ENCODE measurements around the gene TPM4. TPM values are rescaled to one million over a fixed set of nuclear protein-coding genes. Genes with fewer than 3 reads are reported as not detected.

The TPM4 gene
- total and polyA plus RNA-seq, 2 donors (not counting 1 experiment from before 2014, with no cell fraction given) = 65.4 to 127 TPM

DNA sequence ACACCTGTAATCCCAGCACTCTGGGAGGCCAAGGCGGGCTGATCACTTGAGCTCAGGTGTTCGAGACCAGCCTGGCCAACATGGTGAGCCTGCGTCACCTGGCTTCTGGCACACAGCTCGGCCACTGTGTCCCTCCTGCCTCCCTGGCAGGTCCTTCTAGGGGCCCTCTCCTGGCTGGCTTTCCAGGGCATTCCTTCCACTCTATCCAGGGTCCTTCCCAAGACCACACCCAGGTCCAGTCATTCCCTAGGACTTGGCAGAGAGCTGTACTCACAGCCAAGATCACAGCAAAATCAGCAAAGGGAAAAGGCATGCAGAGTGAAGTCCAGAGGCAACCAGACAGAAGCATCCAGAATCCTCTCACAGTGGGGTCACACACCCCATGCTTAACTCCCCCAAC lies 57.5 kb downstream of the TPM4 start:
- no peaks in the 10 kb centered on the region for H3K27me3 ChIP-seq (replicated peaks in 1 of 4; ENCODE audit: control extremely low read depth in 1 of 4, control insufficient read depth in 3 of 4, insufficient read depth in 4 of 4, low read length in 3 of 4)
- no peaks in the 10 kb centered on the region for H3K9me3 ChIP-seq (ENCODE audit: control extremely low read depth in 1 of 3, control insufficient read depth in 2 of 3, insufficient read depth in 1 of 3, low read length in 2 of 3)
- peak overlapping the region in 1 of 2 donors; percentile 69 for H3K27ac ChIP-seq (ENCODE audit: low read length in 2 of 2)
- peaks cover 0 to 55% of the 10 kb centered on the region in 2 experiments for H3K36me3 ChIP-seq (replicated peaks in 1 of 2; ENCODE audit: control extremely low read depth in 1 of 2, control insufficient read depth in 1 of 2, extremely low read depth in 1 of 2, insufficient read depth in 2 of 2, low read length in 1 of 2)
- H3K4me2 ChIP-seq (replicated peaks; ENCODE audit: low read depth, low read length, poor library complexity, severe bottlenecking) = no peak overlapping the region
- no peak overlapping the region for H3K9ac ChIP-seq (ENCODE audit: low read length)
- POLR2A ChIA-PET = interaction anchor here (0.6 kb wide), 1 partner anchor 219 kb away, joined by 3 read pairs; no protein-coding TSS in a partner anchor
- no peak overlapping the region for H3K4me3 ChIP-seq (ENCODE audit: control extremely low read depth in 1 of 5, extremely low read depth in 1 of 5, insufficient read depth in 1 of 5, low read depth in 2 of 5, low read length in 4 of 5)
- CTCF ChIA-PET = interaction anchor here (0.6 to 1.9 kb wide), 5 partner anchors 10 to 92 kb away, joined by 3 to 6 read pairs (median 4); partner anchors contain the start of gene HSH2D
- H2AFZ ChIP-seq (ENCODE audit: insufficient read depth, low read depth, low read length, poor library complexity, severe bottlenecking) = no peak overlapping the region
- ATAC-seq (ENCODE audit: low read depth) = no peak
- no peak overlapping the region for H3K4me3 Mint-ChIP-seq
- H3K27ac Mint-ChIP-seq = peak overlapping the region; percentile 88
- intact Hi-C loops (cut with micrococcal nuclease) = no loop called here
- WGBS (ENCODE audit: insufficient coverage) = 100% methylated on average over 4 of the region's 4 CpGs
- H3K27me3 Mint-ChIP-seq = no peaks in the 10 kb centered on the region
- peaks cover 8% of the 10 kb centered on the region for H3K9me3 Mint-ChIP-seq (ENCODE audit: insufficient read depth)
- TF ChIP-seq, protein P1, sequence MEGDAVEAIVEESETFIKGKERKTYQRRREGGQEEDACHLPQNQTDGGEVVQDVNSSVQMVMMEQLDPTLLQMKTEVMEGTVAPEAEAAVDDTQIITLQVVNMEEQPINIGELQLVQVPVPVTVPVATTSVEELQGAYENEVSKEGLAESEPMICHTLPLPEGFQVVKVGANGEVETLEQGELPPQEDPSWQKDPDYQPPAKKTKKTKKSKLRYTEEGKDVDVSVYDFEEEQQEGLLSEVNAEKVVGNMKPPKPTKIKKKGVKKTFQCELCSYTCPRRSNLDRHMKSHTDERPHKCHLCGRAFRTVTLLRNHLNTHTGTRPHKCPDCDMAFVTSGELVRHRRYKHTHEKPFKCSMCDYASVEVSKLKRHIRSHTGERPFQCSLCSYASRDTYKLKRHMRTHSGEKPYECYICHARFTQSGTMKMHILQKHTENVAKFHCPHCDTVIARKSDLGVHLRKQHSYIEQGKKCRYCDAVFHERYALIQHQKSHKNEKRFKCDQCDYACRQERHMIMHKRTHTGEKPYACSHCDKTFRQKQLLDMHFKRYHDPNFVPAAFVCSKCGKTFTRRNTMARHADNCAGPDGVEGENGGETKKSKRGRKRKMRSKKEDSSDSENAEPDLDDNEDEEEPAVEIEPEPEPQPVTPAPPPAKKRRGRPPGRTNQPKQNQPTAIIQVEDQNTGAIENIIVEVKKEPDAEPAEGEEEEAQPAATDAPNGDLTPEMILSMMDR (IDR thresholded peaks at IDR 0.05) = no peak
- no peak for TF ChIP-seq EZH2 (IDR thresholded peaks at IDR 0.05; ENCODE audit: borderline replicate concordance, insufficient read depth, low read depth, low read length, poor library complexity, severe bottlenecking)
- peaks cover 0 to 15% of the 10 kb centered on the region in 2 donors for H3K4me1 ChIP-seq (ENCODE audit: control insufficient read depth in 2 of 2, insufficient read depth in 2 of 2, low read length in 2 of 2)
- H4K20me1 ChIP-seq (ENCODE audit: control insufficient read depth, insufficient read depth, low read length, poor library complexity, severe bottlenecking) = peaks cover 5% of the 10 kb centered on the region
- no peak for DNase-seq
- peaks cover 26% of the 10 kb centered on the region for H3K4me1 Mint-ChIP-seq
- peaks cover 20% of the 10 kb centered on the region for H3K79me2 ChIP-seq (ENCODE audit: control insufficient read depth, insufficient read depth, low read length)

GRCh38 chr19:16134510-16134909 lies 58.2 kb downstream of the TPM4 start:
- H2AFZ ChIP-seq (ENCODE audit: insufficient read depth, low read depth, low read length, poor library complexity, severe bottlenecking) = no peak overlapping the region
- 39% methylated on average over 6 of the region's 7 CpGs for WGBS (ENCODE audit: insufficient coverage)
- intact Hi-C loops (cut with micrococcal nuclease) = no loop called here
- peaks cover 2 to 19% of the 10 kb centered on the region in 2 donors for H3K4me1 ChIP-seq (ENCODE audit: control insufficient read depth in 2 of 2, insufficient read depth in 2 of 2, low read length in 2 of 2)
- DNase-seq (no peak), ATAC-seq (ENCODE audit: low read depth) (no peak)
- Mint-ChIP-seq H3K27me3 (no peaks in the 10 kb centered on the region), H3K9me3 (ENCODE audit: insufficient read depth) (peaks cover 8% of the 10 kb centered on the region), H3K4me1 (peaks cover 31% of the 10 kb centered on the region), H3K27ac (peak overlapping the region; percentile 88), H3K4me3 (no peak overlapping the region)
- no peaks in the 10 kb centered on the region for H3K27me3 ChIP-seq (replicated peaks in 1 of 4; ENCODE audit: control extremely low read depth in 1 of 4, control insufficient read depth in 3 of 4, insufficient read depth in 4 of 4, low read length in 3 of 4)
- peak overlapping the region in 1 of 2 donors; percentile 69 for H3K27ac ChIP-seq (ENCODE audit: low read length in 2 of 2)
- no peak overlapping the region for H3K4me3 ChIP-seq (ENCODE audit: control extremely low read depth in 1 of 5, extremely low read depth in 1 of 5, insufficient read depth in 1 of 5, low read depth in 2 of 5, low read length in 4 of 5)
- no peak overlapping the region for H3K9ac ChIP-seq (ENCODE audit: low read length)
- POLR2A ChIA-PET = interaction anchor here (0.6 to 0.7 kb wide), 2 partner anchors 185 to 219 kb away, joined by 3 to 4 read pairs; no protein-coding TSS in a partner anchor
- peaks cover 17% of the 10 kb centered on the region for H3K79me2 ChIP-seq (ENCODE audit: control insufficient read depth, insufficient read depth, low read length)
- TF ChIP-seq EZH2 (IDR thresholded peaks at IDR 0.05; ENCODE audit: borderline replicate concordance, insufficient read depth, low read depth, low read length, poor library complexity, severe bottlenecking) = no peak
- TF ChIP-seq, protein P1 (IDR thresholded peaks at IDR 0.05) = no peak
- H3K9me3 ChIP-seq (ENCODE audit: control extremely low read depth in 1 of 3, control insufficient read depth in 2 of 3, insufficient read depth in 1 of 3, low read length in 2 of 3) = no peaks in the 10 kb centered on the region
- CTCF ChIA-PET = interaction anchor here (0.7 to 1.9 kb wide), 5 partner anchors 9 to 1055 kb away, joined by 3 to 6 read pairs (median 4); partner anchors contain the start of gene HSH2D
- peaks cover 0 to 49% of the 10 kb centered on the region in 2 experiments for H3K36me3 ChIP-seq (replicated peaks in 1 of 2; ENCODE audit: control extremely low read depth in 1 of 2, control insufficient read depth in 1 of 2, extremely low read depth in 1 of 2, insufficient read depth in 2 of 2, low read length in 1 of 2)
- peak overlapping the region; percentile 5 for H3K4me2 ChIP-seq (replicated peaks; ENCODE audit: low read depth, low read length, poor library complexity, severe bottlenecking)
- peaks cover 5% of the 10 kb centered on the region for H4K20me1 ChIP-seq (ENCODE audit: control insufficient read depth, insufficient read depth, low read length, poor library complexity, severe bottlenecking)
